Colonic mucosa (tissue), 4 donors: Measurements from ENCODE around the gene PSMC3. TPM values are rescaled to one million over a fixed set of nuclear protein-coding genes. Genes with fewer than 3 reads are reported as not detected.

Source experiments
- DNase-seq: peaks from one replicate; pipeline ENCODE4 v3.0.0-alpha.2; 2020
- H3K27ac ChIP-seq: fragments of 200-600 bp; one replicate; pipeline ENCODE4 v1.8.0; 2021
- H3K27me3 ChIP-seq: fragments of 200-600 bp; one replicate; pipeline ENCODE4 v1.8.0; 2021
- H3K36me3 ChIP-seq: fragments of 200-600 bp; one replicate; pipeline ENCODE4 v1.8.0; 2021
- H3K4me1 ChIP-seq: fragments of 200-600 bp; one replicate; pipeline ENCODE4 v1.8.0; 2021; ENCODE audit warnings: mild to moderate bottlenecking
- H3K4me3 ChIP-seq: fragments of 200-600 bp; one replicate; pipeline ENCODE4 v1.8.0; 2021
- H3K9ac ChIP-seq, 2 donors: one replicate each; pipeline ENCODE4 v1.7.0; 2013; ENCODE audit warnings: control low read depth in 2 of 2, low read depth in 2 of 2, low read length in 2 of 2
- H3K9me3 ChIP-seq: fragments of 200-600 bp; one replicate; pipeline ENCODE4 v1.8.0; 2021
- intact Hi-C: fragments of 100-400 bp; cut with DNase I; formaldehyde crosslinking; loops from one replicate; pipeline ENCODE4 v1.14.1; 2022
- total RNA-seq, 2 donors: library from RNA; stranded (reverse); fragmentation: NEBNext Ultra II Directional in 1 of 2; extraction: Animal tissue kit (Norgen Biotek cat#: 25700) in 1 of 2; gene quantifications; one replicate each; pipeline ENCODE4 v1.2.1, GENCODE V29; 2021
- TF ChIP-seq, protein P1 (sequence below): fragments of 200-600 bp; IDR thresholded peaks from one replicate; pipeline ENCODE4 v1.8.0; 2022; ENCODE audit warnings: antibody characterized with exemption, mild to moderate bottlenecking
- donor health status: healthy.
- donor health status: DM: no; HTN: no; CAD: no.
- donor health status: DM: no; HTN: no; CAD: no.

PSMC3 gene
- total RNA-seq, 2 donors from 2014 or later = 74.4 to 152 TPM

DNA sequence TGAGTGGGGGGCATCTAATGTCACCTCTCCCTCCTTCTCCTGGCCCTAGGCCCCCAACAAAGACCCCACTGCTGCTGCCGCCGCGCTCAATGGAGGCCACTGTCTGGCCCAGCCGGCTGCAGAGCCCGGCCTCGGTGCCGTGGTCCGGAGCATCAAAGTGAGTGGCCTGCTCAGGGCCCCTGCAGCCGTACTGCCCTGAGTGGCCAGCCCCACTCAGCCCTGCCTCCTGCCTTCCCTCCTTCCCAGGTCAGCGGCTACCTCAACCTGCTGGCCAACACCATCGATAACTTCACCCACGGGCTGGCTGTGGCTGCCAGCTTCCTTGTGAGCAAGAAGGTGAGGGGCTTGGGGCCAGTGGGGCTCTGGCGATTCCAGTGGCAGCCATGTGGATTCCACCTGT lies 12.9 kb downstream of the PSMC3 start:
- no peaks in the 10 kb centered on the region for H3K27me3 ChIP-seq
- no peak for DNase-seq
- no peaks in the 10 kb centered on the region for H3K4me1 ChIP-seq
- no peak overlapping the region for H3K9ac ChIP-seq
- no peak overlapping the region for H3K4me3 ChIP-seq
- no peaks in the 10 kb centered on the region for H3K36me3 ChIP-seq
- TF ChIP-seq, protein P1, sequence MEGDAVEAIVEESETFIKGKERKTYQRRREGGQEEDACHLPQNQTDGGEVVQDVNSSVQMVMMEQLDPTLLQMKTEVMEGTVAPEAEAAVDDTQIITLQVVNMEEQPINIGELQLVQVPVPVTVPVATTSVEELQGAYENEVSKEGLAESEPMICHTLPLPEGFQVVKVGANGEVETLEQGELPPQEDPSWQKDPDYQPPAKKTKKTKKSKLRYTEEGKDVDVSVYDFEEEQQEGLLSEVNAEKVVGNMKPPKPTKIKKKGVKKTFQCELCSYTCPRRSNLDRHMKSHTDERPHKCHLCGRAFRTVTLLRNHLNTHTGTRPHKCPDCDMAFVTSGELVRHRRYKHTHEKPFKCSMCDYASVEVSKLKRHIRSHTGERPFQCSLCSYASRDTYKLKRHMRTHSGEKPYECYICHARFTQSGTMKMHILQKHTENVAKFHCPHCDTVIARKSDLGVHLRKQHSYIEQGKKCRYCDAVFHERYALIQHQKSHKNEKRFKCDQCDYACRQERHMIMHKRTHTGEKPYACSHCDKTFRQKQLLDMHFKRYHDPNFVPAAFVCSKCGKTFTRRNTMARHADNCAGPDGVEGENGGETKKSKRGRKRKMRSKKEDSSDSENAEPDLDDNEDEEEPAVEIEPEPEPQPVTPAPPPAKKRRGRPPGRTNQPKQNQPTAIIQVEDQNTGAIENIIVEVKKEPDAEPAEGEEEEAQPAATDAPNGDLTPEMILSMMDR = no peak
- H3K9me3 ChIP-seq = no peaks in the 10 kb centered on the region
- H3K27ac ChIP-seq = no peak overlapping the region
- intact Hi-C loops = no loop called here

DNA sequence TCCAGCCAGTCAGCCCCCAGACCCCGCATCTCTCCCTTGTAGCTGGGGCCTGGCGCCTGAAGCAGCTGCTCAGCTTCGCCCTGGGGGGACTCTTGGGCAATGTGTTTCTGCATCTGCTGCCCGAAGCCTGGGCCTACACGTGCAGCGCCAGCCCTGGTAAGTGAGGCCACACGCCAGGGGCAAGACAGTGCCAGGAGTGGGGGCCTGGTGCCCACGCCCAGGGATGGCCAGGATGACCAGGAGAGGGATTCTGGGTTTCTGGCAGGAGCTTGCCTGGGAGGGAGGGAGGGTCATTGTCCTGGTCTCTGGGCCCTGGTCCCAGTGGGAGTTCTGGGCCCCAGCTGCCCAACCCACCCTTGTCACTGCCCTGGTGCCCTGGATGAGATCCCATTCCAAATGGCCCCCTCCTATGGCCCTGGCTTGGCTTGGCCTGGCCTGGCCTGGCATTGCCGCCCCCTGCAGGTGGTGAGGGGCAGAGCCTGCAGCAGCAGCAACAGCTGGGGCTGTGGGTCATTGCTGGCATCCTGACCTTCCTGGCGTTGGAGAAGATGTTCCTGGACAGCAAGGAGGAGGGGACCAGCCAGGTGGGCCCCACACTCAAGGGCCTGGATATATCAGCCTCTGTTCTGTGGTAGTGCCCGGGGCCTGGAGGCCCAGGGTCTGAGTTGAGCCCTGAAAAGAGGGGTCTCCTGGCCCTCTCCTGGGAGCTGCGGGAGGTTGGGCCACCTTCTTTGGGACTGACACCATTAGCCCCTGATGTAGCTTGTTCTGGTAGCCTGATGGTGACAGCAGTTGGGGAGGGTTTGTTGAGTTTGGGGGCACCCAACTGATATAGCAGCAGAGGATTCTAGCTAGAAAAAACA lies 14.1 kb downstream of the PSMC3 start:
- no peaks in the 10 kb centered on the region for H3K27me3 ChIP-seq
- no peak overlapping the region for H3K4me3 ChIP-seq
- no peaks in the 10 kb centered on the region for H3K9me3 ChIP-seq
- peak; percentile 52 for DNase-seq
- no peaks in the 10 kb centered on the region for H3K4me1 ChIP-seq
- intact Hi-C loops = no loop called here
- H3K27ac ChIP-seq = no peak overlapping the region
- H3K9ac ChIP-seq = peak overlapping the region in 1 of 2 donors; percentile 29
- TF ChIP-seq, protein P1 = peak; percentile 76
- no peaks in the 10 kb centered on the region for H3K36me3 ChIP-seq

DNA sequence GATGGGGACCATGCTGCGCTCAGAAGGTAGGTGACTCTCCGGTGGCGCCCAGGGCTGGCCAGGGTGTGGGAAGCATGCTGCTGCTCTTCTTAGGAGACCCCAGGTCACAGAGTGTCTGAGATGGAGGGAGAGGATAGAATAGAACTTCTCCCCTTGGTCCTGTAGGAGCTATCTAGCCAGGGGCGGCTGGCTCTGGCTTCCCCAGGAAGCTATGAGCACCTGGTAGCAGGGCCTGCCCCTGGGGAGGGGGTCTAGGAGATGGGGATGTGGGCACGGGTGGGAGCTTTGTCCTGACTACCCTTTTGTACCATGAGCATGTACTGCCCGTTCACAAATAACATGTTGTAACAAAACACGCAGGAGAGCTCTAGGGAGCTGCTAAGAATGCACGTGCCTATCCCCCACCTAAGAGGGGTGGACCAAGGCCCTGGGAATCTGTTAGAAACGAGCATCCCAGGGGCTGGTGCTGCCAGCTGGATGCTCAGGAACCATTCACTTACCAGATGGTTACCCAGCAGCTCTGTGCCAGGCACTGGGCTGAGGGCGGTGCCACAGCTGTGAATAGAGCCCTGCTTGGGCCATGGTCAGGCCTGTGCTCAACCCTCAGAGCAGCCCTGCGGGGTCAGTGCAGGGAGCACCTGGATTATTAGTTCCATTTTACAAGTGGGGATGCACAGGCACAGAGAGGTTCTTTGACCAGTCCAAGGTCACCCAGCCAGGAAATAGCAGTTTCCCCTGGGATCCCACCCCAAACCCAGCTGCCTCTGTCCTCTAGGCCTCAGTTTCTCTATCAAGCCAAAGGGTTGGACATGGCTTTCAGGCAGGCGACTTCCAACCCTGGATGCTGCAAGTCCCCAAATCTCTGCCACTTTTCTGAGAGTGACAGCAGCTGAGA lies 15.6 kb downstream of the PSMC3 start:
- no peak overlapping the region for H3K4me3 ChIP-seq
- H3K27ac ChIP-seq = no peak overlapping the region
- no peaks in the 10 kb centered on the region for H3K27me3 ChIP-seq
- DNase-seq = no peak
- H3K9me3 ChIP-seq = no peaks in the 10 kb centered on the region
- TF ChIP-seq, protein P1 = no peak
- intact Hi-C loops = no loop called here
- no peaks in the 10 kb centered on the region for H3K36me3 ChIP-seq
- no peak overlapping the region for H3K9ac ChIP-seq
- H3K4me1 ChIP-seq = no peaks in the 10 kb centered on the region

DNA sequence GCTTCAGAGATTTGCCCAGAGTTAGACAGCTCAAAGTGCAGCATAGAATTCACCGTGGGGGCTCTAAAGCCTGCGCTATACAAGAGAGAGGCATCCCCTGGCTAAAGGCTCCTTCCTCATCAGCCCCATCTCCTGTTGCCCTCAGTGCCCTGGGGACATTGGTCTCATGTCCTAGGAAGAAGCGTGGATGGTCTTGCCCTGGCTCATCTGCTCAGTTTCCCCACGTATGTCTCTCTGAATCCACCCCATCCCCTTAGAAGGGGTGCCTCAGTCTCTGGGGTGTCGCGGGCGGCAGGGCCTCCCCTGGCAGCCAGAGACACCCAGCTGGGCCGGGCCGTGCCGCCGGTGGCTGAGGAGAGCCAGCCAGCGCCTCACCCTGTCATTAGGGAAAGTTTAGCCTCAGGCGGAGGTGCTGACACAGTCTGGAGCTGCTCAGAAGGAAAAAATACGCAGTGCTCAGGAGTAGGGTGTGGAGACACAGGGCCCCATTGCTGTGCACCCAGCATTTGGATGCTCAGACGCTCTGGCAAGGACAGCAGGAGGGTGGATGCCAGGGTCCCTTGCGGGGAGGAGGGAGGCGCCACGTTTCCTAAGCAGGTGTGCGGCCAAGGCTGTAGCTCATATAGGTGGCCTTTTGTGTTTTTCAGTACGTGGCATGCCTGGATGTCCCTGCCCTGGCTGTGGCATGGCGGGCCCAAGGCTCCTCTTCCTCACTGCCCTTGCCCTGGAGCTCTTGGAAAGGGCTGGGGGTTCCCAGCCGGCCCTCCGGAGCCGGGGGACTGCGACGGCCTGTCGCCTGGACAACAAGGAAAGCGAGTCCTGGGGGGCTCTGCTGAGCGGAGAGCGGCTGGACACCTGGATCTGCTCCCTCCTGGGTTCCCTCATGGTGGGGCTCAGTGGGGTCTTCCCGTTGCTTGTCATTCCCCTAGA lies 16.5 kb downstream of the PSMC3 start:
- Histone ChIP-seq H3K4me3 (peak overlapping the region; percentile 60), H3K9ac (peak overlapping the region; percentile 83 to 92), H3K9me3 (no peaks in the 10 kb centered on the region), H3K4me1 (no peaks in the 10 kb centered on the region), H3K36me3 (no peaks in the 10 kb centered on the region), H3K27me3 (no peaks in the 10 kb centered on the region), H3K27ac (peak overlapping the region; percentile 84)
- intact Hi-C loops = no loop called here
- no peak for DNase-seq
- TF ChIP-seq, protein P1 = no peak
